HCT116 (cell line): ENCODE data around the gene SLC13A3. TPM values are rescaled to one million over a fixed set of nuclear protein-coding genes. Genes with fewer than 3 reads are reported as not detected.

ENCODE experiments used
- ATAC-seq: fragments of 200-7000 bp; cut with Tn5 transposase; 2 replicates; pipeline ENCODE4 v1.9.1; 2020; ENCODE audit warnings: mild to moderate bottlenecking, moderate library complexity
- BruUV-seq: library from RNA; stranded (reverse); fragments of 400-500 nt; replicated peaks from 2 replicates; lab custom pipeline; 2021; lab: Mats Ljungman, UMichigan
- CTCF ChIA-PET: fragments of 300-600 bp; sonication (Branson Sonifier 250); formaldehyde crosslinking; loops from one replicate; lab custom pipeline; 2021; ENCODE audit warnings: antibody characterized with exemption; lab: Charles Lee
- POLR2A ChIA-PET: fragments of 300-600, 350-600 bp; sonication (Branson Sonifier 250); formaldehyde crosslinking; loops from one replicate; lab custom pipeline; 2021; ENCODE audit warnings: antibody characterized with exemption; lab: Charles Lee
- RAD21 ChIA-PET, 2 experiments: fragments of 300-600 bp; sonication (Branson Sonifier 250); formaldehyde crosslinking; loops; one replicate each; lab custom pipeline; 2023; ENCODE audit warnings: low total read pairs in 2 of 2; ENCODE audit not compliant: uncharacterized antibody in 2 of 2, unreplicated experiment in 2 of 2, low non-redundant PET in 1 of 2; lab: Charles Lee
- DNase-seq: peaks from one replicate; pipeline ENCODE4 v3.0.0-alpha.2; 2010; ENCODE audit warnings: low read depth, low spot score
- H2AFZ ChIP-seq: fragments of 200-600 bp; shearing (Covaris generic), sonication (generic); 2 replicates; pipeline ENCODE4 v1.6.1; 2017; ENCODE audit warnings: low read depth, mixed run types, mixed read lengths, antibody characterized with exemption, low read length; ENCODE audit not compliant: poor library complexity, severe bottlenecking
- H3K27ac ChIP-seq: 2 replicates; pipeline ENCODE4 v1.5.1; 2012; ENCODE audit warnings: low read depth, low read length
- H3K27me3 ChIP-seq: fragments of 200-600 bp; sonication (generic); 2 replicates; pipeline ENCODE4 v1.6.1; 2016; ENCODE audit warnings: mixed run types, low read length, mixed read lengths; ENCODE audit not compliant: insufficient read depth
- H3K36me3 ChIP-seq, 2 experiments: fragments of 200-500 bp in 1 of 2; fragments of 200-600 bp in 1 of 2; sonication (Bioruptor generic) in 1 of 2; sonication (generic) in 1 of 2; 2 replicates each; pipeline versions ENCODE4 v1.5.1 to v1.6.1; 2014 to 2016; ENCODE audit warnings: low read length in 2 of 2, inconsistent platforms in 1 of 2, mixed read lengths in 1 of 2, mixed run types in 1 of 2; ENCODE audit not compliant: insufficient read depth in 2 of 2, control insufficient read depth in 1 of 2
- H3K4me1 ChIP-seq, 2 experiments: fragments of 200-600 bp in 1 of 2; sonication (generic) in 1 of 2; 2 replicates each; pipeline versions ENCODE4 v1.5.1 to v1.6.1; 2012 to 2017; ENCODE audit warnings: low read length in 2 of 2, inconsistent platforms in 1 of 2, mild to moderate bottlenecking in 1 of 2, mixed read lengths in 1 of 2, mixed run types in 1 of 2, moderate library complexity in 1 of 2; ENCODE audit not compliant: insufficient read depth in 2 of 2, control insufficient read depth in 1 of 2
- H3K4me2 ChIP-seq: fragments of 200-600 bp; sonication (generic); 2 replicates; pipeline ENCODE4 v1.6.1; 2017; ENCODE audit warnings: mixed run types, low read length, mixed read lengths
- H3K4me3 ChIP-seq, 2 experiments: fragments of 200-600 bp in 1 of 2; sonication (generic) in 1 of 2; replicated peaks in 1 of 2; 2 replicates each; pipeline ENCODE4 v1.5.1; 2011 to 2016; ENCODE audit warnings: low read length in 2 of 2, control low read depth in 1 of 2, low read depth in 1 of 2, mild to moderate bottlenecking in 1 of 2, mixed read lengths in 1 of 2, mixed run types in 1 of 2
- H3K79me2 ChIP-seq: fragments of 200-600 bp; sonication (generic); 2 replicates; pipeline ENCODE4 v1.6.1; 2017; ENCODE audit warnings: mild to moderate bottlenecking, mixed run types, low read length, moderate library complexity, mixed read lengths; ENCODE audit not compliant: insufficient read depth
- H3K9ac ChIP-seq: fragments of 200-600 bp; sonication (generic); 2 replicates; pipeline ENCODE4 v1.6.1; 2016; ENCODE audit warnings: low read length, mixed read lengths
- H3K9me2 ChIP-seq: fragments of 200-600 bp; sonication (generic), shearing (Covaris generic); 2 replicates; pipeline ENCODE4 v1.6.1; 2017; ENCODE audit warnings: mixed run types, mild to moderate bottlenecking, moderate library complexity; ENCODE audit not compliant: insufficient read depth
- H3K9me3 ChIP-seq, 2 experiments: fragments of 200-500 bp in 1 of 2; fragments of 200-600 bp in 1 of 2; sonication (Bioruptor generic) in 1 of 2; sonication (generic) in 1 of 2; 2 replicates each; pipeline ENCODE4 v1.6.1; 2014 to 2017; ENCODE audit warnings: low read length in 2 of 2, mixed read lengths in 2 of 2, inconsistent platforms in 1 of 2, low read depth in 1 of 2, mild to moderate bottlenecking in 1 of 2, mixed run types in 1 of 2, moderate library complexity in 1 of 2; ENCODE audit not compliant: control insufficient read depth in 1 of 2, insufficient read depth in 1 of 2
- H4K20me1 ChIP-seq: fragments of 200-600 bp; sonication (generic), shearing (Covaris generic); 2 replicates; pipeline ENCODE4 v1.6.1; 2017; ENCODE audit warnings: mixed run types, mild to moderate bottlenecking, moderate library complexity; ENCODE audit not compliant: insufficient read depth
- RAD21 ChIP-seq: IDR thresholded peaks from 2 replicates; pipeline ENCODE4 v1.6.1; 2012; ENCODE audit warnings: low read depth, mild to moderate bottlenecking
- REST ChIP-seq: IDR thresholded peaks from 2 replicates; pipeline ENCODE4 v1.6.1; 2012; ENCODE audit warnings: low read depth
- intact Hi-C: fragments of 100-400 bp; cut with micrococcal nuclease; formaldehyde crosslinking; loops from 2 replicates; pipeline ENCODE4 v1.10.0; 2022
- total RNA-seq: library from RNA; stranded (reverse); gene quantifications from one replicate; pipeline ENCODE4 v1.2.1, GENCODE V29; 2021; ENCODE audit not compliant: unreplicated experiment
- TF ChIP-seq, protein P1 (sequence below), 3 experiments: fragments of 200-600 bp in 1 of 3; sonication (generic) in 1 of 3; IDR thresholded peaks in 2 of 3; conservative IDR thresholded peaks in 1 of 3; 2 replicates each; pipeline ENCODE4 v1.5.1; 2012 to 2017; ENCODE audit warnings: low read depth in 2 of 3, low read length in 2 of 3, antibody characterized with exemption in 1 of 3, borderline replicate concordance in 1 of 3, control low read depth in 1 of 3, mild to moderate bottlenecking in 1 of 3, mixed read lengths in 1 of 3, mixed run types in 1 of 3, moderate library complexity in 1 of 3; ENCODE audit not compliant: insufficient read depth in 1 of 3

The SLC13A3 gene
- total RNA-seq, 1 experiment from 2014 or later: not detected

- H3K9ac ChIP-seq: no peak overlapping the region
- H3K9me2 ChIP-seq: no peaks in the 10 kb centered on the region
- H4K20me1 ChIP-seq: no peaks in the 10 kb centered on the region
- intact Hi-C loops: loop anchor here (5.0 kb wide), 1 partner anchor 122 kb away; no protein-coding TSS in a partner anchor
- ATAC-seq: no peak
- H3K36me3 ChIP-seq: no peaks in the 10 kb centered on the region
- TF ChIP-seq, protein P1, sequence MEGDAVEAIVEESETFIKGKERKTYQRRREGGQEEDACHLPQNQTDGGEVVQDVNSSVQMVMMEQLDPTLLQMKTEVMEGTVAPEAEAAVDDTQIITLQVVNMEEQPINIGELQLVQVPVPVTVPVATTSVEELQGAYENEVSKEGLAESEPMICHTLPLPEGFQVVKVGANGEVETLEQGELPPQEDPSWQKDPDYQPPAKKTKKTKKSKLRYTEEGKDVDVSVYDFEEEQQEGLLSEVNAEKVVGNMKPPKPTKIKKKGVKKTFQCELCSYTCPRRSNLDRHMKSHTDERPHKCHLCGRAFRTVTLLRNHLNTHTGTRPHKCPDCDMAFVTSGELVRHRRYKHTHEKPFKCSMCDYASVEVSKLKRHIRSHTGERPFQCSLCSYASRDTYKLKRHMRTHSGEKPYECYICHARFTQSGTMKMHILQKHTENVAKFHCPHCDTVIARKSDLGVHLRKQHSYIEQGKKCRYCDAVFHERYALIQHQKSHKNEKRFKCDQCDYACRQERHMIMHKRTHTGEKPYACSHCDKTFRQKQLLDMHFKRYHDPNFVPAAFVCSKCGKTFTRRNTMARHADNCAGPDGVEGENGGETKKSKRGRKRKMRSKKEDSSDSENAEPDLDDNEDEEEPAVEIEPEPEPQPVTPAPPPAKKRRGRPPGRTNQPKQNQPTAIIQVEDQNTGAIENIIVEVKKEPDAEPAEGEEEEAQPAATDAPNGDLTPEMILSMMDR (IDR thresholded peaks at IDR 0.05 in 2 of 3, conservative IDR thresholded peaks at IDR 0.05 in 1 of 3; ENCODE audit: borderline replicate concordance in 1 of 3, insufficient read depth in 1 of 3, low read depth in 2 of 3, low read length in 2 of 3): 0 out of 6 replicates have a peak, but pooled peaks of 2 of the 3 experiments have one; percentile 4 to 7
- TF ChIP-seq RAD21 (peak; percentile 34; the same call in 1 of the 2 replicates), REST (no peak)
- peaks cover 4 to 14% of the 10 kb centered on the region in 2 experiments; a peak in 2 of 4 replicates for H3K4me1 ChIP-seq
- ChIA-PET RAD21 (interaction anchor here in 1 of 2 experiments (0.5 kb wide), 1 partner anchor 121 kb away, joined by 3 read pairs; no protein-coding TSS in a partner anchor), POLR2A (no interaction called here), CTCF (interaction anchor here (0.9 kb wide), 3 partner anchors 26 to 121 kb away, joined by 3 to 4 read pairs (median 3); no protein-coding TSS in a partner anchor)
- H3K4me3 ChIP-seq: no peak overlapping the region
- no peak overlapping the region for H2AFZ ChIP-seq
- H3K79me2 ChIP-seq: no peaks in the 10 kb centered on the region
- no peak for DNase-seq
- H3K4me2 ChIP-seq: no peak overlapping the region
- H3K9me3 ChIP-seq: no peaks in the 10 kb centered on the region
- no peak overlapping the region for H3K27ac ChIP-seq
- no peaks in the 10 kb centered on the region for H3K27me3 ChIP-seq
- no TSS peak for BruUV-seq
Measured at GRCh38 chr20:46559685-46560440, 91.4 kb downstream of the SLC13A3 start.
